ENCODE measurements around the gene GJC1.

The GJC1 gene

GRCh38 chr17:44829523-44830358 is at the start of gene GJC1:
Gene GJC1, minus strand, starts transcription at chr17:44830287. Its CDS starts 24,470 bp downstream, at chr17:44805817.
- peak; percentile 21 for DNase-seq

GRCh38 chr17:44879376-44879775 is 49.3 kb upstream of the GJC1 start:
- DNase-seq: no peak

GRCh38 chr17:44878627-44879221 is 48.6 kb upstream of the GJC1 start:
- DNase-seq: peak; percentile 20

- no peak for DNase-seq
Observed at GRCh38 chr17:44877121-44877520, 47.0 kb upstream of the GJC1 start.

GRCh38 chr17:44875761-44876160 is 45.7 kb upstream of the GJC1 start:
- DNase-seq: no peak

GRCh38 chr17:44872131-44872768 is 42.2 kb upstream of the GJC1 start:
- no peak for DNase-seq

- no peak for DNase-seq
Observed at GRCh38 chr17:44871556-44871955, 41.5 kb upstream of the GJC1 start.

- no peak for DNase-seq
Observed at GRCh38 chr17:44867841-44868240, 37.8 kb upstream of the GJC1 start.

GRCh38 chr17:44865931-44866330 is 35.8 kb upstream of the GJC1 start:
- no peak for DNase-seq

GRCh38 chr17:44865231-44865660 is 35.2 kb upstream of the GJC1 start:
- DNase-seq: peak; percentile 65

- DNase-seq: no peak
Observed at GRCh38 chr17:44864831-44865230, 34.7 kb upstream of the GJC1 start.

- DNase-seq: no peak
Observed at GRCh38 chr17:44863061-44863918, 33.2 kb upstream of the GJC1 start.

- no peak for DNase-seq
Observed at GRCh38 chr17:44862278-44862914, 32.3 kb upstream of the GJC1 start.

GRCh38 chr17:44859701-44860100 is 29.6 kb upstream of the GJC1 start:
- DNase-seq: no peak

- no peak for DNase-seq
Observed at GRCh38 chr17:44854192-44854591, 24.1 kb upstream of the GJC1 start.

- DNase-seq: no peak
Observed at GRCh38 chr17:44850612-44851011, 20.5 kb upstream of the GJC1 start.

- no peak for DNase-seq
Observed at GRCh38 chr17:44850025-44850424, 19.9 kb upstream of the GJC1 start.

- no peak for DNase-seq
Observed at GRCh38 chr17:44848961-44849489, 18.9 kb upstream of the GJC1 start.

- no peak for DNase-seq
Observed at GRCh38 chr17:44848257-44848795, 18.2 kb upstream of the GJC1 start.

GRCh38 chr17:44847586-44847985 is 17.5 kb upstream of the GJC1 start, which contains the start of gene HIGD1B:
Gene HIGD1B, plus strand, starts transcription at chr17:44847883. Its CDS starts 270 bp downstream, at chr17:44848153.
- DNase-seq: no peak

GRCh38 chr17:44846206-44846605 is 16.1 kb upstream of the GJC1 start:
- no peak for DNase-seq

- DNase-seq: no peak
Observed at GRCh38 chr17:44844390-44844830, 14.3 kb upstream of the GJC1 start.

Measured in activated naive CD4-positive, alpha-beta T cell treated with anti-CD3 and anti-CD28 coated beads, Interleukin-2, amount 50 U/mL, for 16 hours (primary cell).